Hematopoietic multipotent progenitor cell treated with erythropoietin and hydrocortisone succinate and interleukin-3 and kit ligand, for 8 days (in vitro differentiated cells): ENCODE data around the gene RAB11FIP4.

Experiments used
- DNase-seq: peaks from one replicate; pipeline ENCODE4 v3.0.0-alpha.2; 2015

RAB11FIP4 gene

GRCh38 chr17:31411707-31412285, 20.3 kb downstream of the RAB11FIP4 start:
- no peak for DNase-seq

DNA sequence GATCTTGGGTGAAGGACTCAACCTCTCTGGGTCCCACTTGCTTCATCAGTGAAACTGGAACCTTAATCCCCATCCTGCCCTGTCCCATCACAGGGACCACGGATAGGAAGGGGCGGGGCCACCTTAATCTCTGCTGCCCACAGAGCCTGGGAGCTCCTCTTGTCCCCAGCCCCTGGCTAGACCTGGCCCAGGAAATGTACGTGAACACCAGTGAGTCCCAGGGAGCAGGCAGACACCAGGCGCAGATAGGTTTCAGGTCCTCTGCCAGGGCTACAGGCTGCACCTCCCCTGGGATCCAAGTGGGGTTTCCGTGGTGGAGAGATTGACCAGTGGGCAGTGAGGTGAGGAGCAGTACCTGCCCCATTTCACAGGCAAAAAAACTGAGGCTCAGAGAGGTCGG, 21.0 kb downstream of the RAB11FIP4 start:
- DNase-seq, result no peak

- no peak for DNase-seq
Measured at GRCh38 chr17:31413081-31413799, 21.8 kb downstream of the RAB11FIP4 start.

DNA sequence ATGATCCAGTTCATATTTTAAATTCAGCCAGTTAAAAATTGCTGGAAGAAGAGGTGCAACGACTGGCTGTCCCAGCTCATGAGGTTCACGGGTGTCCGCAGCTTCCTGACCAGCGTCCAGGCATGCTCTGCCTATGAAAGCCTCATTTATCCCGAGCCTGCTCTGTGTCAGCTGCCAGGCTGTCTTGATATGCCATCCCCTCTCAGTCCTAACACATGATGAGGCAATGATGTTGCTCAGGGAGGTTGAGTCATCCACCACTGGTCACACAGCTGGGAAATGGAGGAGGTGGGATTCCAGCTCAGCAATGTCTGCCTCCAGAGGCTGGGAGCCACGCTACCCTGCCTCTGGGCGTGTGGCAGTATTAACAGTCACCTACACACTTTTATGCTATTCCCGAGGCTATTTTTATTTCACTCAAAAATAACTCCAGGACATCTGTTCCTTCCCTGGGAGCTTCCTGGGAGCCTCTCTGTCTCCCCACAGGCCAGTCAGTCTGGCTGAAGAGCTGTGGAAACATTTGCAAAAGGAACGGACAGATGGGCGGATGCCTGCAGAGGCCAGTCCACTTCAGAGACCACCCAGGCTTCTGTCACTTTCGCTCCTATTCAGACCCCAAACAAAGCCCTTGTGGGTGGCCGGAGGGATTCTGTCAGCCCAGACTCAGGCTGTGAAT, 22.5 kb downstream of the RAB11FIP4 start:
- DNase-seq, result no peak

- no peak for DNase-seq
Measured at GRCh38 chr17:31414550-31414918, 23.1 kb downstream of the RAB11FIP4 start.

DNA sequence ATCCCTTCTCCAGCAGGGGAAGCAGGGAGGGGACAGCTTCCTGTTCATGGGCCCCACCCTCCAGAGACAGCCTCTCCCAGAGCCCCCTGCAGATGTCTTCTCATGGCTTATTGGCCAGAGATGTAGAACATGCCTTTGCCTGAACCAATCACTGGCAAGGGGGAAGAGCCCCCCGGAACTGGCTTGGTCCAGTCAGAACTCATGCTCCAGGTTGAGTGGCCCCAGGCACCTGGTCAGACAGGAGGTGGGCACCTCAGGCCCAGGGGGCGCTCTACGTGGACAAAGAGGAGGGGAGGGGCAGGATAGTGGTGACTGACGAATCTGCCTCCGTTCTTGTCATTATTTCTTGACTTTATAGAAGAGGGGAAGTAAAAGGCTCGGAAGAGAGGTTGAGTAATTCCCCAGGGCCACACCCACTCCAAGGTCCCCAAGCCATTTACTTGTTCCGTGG, 23.6 kb downstream of the RAB11FIP4 start:
- DNase-seq, result no peak

DNA sequence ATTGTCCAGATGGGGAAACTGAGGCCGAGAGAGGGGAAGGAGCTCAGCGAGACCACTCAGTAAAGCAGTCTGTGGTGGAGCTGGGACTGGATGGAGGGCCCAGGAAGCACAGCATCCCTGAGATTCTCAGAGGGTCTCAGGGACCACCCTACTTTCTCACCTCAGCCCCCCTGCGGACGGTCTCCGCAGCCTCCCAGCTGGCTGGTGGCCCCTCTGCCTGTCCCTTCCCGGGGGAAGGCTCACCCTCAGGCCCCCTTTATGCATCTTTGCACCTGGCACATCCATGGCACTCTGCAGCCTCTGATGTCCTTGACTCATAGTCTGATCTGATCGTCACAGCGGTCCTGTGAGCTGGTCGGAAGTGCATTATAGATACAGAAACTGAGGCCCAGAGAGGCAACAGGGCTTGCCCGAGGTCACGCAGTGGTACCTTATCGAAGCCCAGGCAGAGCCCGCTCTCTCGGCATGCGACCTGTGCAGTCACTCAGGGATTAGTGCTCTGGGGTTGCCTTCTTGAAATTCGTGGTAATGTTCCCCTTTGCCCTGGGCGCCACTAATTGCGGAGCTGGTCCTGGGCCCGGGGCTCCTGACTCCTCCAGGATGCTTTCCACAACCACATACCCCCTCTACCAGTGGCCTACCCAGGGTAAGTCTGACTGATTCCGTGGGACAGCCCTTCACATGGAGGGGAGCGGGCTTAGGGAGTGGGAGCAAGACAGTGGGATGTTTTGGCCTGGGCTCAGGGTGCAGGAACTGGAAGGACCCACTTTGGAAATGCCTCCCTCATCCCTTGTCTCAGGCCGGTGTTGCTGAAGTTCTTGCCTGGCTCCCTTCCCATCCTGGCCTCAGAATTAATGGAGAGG, 24.4 kb downstream of the RAB11FIP4 start:
- DNase-seq, result no peak

- no peak for DNase-seq
Measured at GRCh38 chr17:31416503-31416923, 25.0 kb downstream of the RAB11FIP4 start.

GRCh38 chr17:31417051-31417792, 25.7 kb downstream of the RAB11FIP4 start:
- no peak for DNase-seq

GRCh38 chr17:31418773-31419350, 27.4 kb downstream of the RAB11FIP4 start:
- DNase-seq, result no peak

DNA sequence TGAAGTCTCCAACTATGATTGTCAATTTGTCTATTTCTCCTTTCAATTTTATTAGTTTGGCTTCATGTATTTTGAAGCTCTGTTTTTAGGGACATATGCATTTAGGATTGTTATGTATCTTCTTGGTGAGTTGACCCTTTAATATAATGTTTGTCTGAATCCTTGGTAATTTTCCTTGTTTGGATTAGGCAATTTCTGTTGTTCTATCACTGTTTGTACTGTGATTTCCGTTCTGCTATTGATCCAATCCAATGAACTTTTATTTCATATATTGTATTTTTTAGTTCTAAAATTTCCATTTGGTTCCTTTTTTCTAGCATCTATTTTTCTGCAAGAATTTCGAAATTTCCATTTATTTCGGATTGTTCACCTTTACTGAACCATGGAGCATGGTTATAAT, 31.0 kb downstream of the RAB11FIP4 start:
- no peak for DNase-seq

DNA sequence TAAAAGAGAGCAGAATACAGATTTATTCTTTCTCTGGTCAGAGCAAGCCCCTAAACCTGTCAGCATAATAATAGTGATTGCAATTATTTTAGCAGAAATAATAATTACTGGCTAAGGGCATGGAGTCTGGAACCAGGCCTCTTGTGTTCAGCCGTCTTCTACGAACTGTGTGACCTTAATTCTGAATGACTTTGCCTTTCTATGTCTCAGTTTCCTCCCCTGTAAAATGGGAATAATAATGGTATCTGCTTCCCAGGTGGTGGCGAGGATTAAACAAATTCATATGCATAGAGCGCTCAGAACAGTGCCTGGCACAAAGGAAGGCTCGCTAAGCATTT, 33.4 kb downstream of the RAB11FIP4 start:
- no peak for DNase-seq

GRCh38 chr17:31425282-31426040, 34.0 kb downstream of the RAB11FIP4 start:
- peak; percentile 3 for DNase-seq

GRCh38 chr17:31427684-31428083, 36.2 kb downstream of the RAB11FIP4 start:
- no peak for DNase-seq

DNA sequence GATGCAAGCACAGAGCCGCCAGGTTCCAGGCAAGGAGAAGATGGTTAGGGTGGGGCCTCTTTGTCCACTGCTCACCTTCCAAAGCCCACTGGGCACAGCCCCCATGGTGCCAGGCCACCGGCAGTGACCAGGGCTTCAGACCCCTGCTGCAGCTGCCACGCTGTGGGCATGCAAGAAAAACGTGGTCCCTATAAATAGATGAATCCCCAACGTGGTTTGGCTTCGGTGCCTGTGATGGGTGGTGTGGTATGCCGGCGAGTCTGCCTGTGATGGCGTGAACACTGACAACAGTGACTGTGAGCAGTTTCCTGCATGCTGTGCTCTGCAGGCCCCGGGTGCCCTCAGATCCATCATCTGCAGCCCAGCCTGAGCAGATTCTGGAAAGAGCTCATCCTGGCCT, 36.6 kb downstream of the RAB11FIP4 start:
- DNase-seq, result no peak

GRCh38 chr17:31428512-31428911, 37.0 kb downstream of the RAB11FIP4 start:
- DNase-seq, result no peak

DNA sequence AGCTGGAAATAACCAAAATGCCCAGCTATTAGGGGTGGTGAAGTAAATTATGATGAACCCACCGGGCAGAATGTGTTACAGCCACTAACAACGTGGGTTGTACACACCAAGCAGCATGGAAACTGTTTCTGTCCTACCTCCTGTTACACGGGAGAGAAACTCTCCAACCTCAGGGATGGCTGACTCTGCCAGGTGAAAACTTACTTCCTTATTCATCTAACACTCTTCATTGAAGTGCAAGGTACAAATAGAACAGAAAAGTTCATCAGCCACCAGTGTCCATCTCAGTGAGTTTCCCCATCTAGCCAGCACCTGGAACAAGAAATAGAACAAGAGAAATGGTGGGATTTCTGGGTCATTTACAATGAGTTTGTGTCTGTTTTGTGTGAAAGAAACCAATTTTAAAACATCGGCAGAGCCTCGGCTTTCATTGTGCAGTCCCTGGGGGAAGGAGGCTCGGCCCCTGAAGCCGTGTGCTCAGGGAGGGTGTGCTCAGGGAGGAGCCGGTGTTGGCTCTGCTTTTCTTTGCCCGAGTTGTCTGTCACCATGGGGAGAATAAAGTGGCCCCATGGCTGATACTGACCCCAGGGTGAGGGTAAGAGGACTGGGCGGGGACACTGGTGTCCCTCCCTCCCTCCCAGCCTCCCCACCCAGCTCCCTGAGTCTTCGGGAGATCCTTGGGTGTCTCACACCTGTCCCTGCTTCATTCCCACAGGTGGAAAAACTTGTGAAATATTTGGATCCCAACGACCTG, 39.8 kb downstream of the RAB11FIP4 start:
- DNase-seq, result no peak

GRCh38 chr17:31431852-31432658, 40.6 kb downstream of the RAB11FIP4 start:
- no peak for DNase-seq

GRCh38 chr17:31433091-31433790, 41.8 kb downstream of the RAB11FIP4 start:
- DNase-seq, result peak; percentile 50
